HG02623 (cell line): ENCODE data around the gene PATE1.
"Not testable (repeated sequence)": the region's sequence is repeated elsewhere in the genome, so short reads cannot be mapped to it uniquely, and the experiment has no call there.

Experiments used
- ATAC-seq: cut with Tn5 transposase; IDR thresholded peaks from one replicate; pipeline ENCODE4 v1.9.1; 2021; ENCODE audit warnings: moderate library complexity; ENCODE audit not compliant: unreplicated experiment

Gene PATE1

DNA sequence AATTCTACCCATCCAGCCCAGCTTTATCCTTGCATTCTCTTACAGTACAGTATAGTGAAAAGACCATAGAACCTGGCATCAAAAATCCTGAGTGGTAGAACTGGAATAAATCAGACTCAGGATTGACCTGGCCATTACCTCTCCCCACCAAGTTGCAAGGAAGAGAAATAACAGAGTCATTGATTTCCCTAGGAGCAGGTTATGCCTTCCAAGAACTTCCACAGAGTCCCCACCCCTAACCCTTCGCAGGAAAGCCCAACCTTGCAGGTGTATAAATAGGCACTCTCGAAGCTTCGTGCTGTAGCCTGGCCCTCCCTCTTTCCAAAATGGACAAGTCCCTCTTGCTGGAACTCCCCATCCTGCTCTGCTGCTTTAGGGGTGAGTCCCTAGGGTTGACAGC is at the start of gene PATE1:
TSS of gene PATE1 (plus strand) at position 301 of the 400 bp plus-strand sequence. CDS start at position 327, 26 bp downstream.
- no peak for ATAC-seq

- ATAC-seq: no peak
These were observed 45.0 kb upstream of the PATE1 start for GRCh38 chr11:125701018-125701610.

DNA sequence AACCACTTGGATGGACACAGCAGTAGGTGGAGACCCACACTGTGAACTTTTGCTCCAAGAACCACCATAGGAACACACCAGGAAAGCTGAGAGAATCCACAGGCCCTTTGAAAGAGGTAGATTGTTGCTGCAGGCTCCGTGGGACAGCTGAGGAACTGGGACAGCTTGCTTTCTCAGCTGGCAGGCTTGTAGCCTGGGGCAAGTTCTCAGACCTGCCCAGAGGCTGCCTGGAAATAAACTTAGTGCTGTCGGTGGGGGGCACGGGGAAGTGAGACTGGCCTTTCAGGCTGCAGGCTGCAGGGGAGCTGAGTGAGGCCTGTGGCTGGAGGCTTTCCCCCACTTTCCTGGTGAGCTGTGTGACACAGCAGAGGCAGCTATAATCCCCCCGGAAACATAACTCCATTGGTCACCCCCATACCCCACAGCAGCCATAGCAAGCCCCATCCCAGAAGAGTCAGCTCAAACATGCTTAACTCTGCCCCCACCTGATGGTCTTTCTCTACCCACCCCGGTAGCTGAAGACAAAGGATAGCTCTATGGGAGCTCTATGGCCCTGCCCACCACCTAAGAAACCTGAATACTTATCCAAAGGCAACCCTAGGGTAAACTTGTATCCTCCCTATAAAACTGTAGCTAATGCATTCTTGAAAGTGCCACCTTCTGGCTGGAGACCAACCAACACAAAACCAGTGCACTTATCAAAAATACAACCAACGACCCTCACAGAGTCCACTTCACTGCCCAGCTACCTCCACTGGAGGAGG is 44.0 kb upstream of the PATE1 start:
- ATAC-seq: no peak

DNA sequence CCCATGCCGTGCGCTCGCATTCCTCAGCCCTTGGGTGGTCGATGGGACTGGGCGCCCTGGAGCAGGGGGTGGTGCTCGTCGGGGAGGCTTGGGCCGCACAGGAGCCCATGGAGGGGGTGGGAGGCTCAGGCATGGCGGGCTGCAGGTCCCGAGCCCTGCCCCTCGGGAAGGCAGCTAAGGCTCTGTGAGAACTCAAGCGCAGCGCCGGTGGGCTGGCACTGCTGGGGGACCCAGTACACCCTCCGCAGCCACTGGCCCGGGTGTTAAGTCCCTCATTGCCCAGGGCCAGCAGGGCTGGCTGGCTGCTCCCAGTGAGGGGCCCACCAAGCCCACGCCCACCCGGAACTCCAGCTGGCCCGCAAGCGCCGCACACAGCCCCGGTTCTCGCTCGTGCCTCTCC is 41.4 kb upstream of the PATE1 start:
- ATAC-seq: not testable (repeated sequence)

GRCh38 chr11:125720781-125721180 is 25.3 kb upstream of the PATE1 start:
- no peak for ATAC-seq

GRCh38 chr11:125724125-125724524 is 22.0 kb upstream of the PATE1 start:
- no peak for ATAC-seq

GRCh38 chr11:125728969-125729368 is 17.1 kb upstream of the PATE1 start:
- no peak for ATAC-seq

- no peak for ATAC-seq
These were observed 5.5 kb upstream of the PATE1 start for GRCh38 chr11:125740617-125741016.

- ATAC-seq: no peak
These were observed 2.4 kb upstream of the PATE1 start for GRCh38 chr11:125743681-125744080.

- no peak for ATAC-seq
These were observed 4.5 kb downstream of the PATE1 start for GRCh38 chr11:125750629-125751028.

- no peak for ATAC-seq
These were observed 10.0 kb downstream of the PATE1 start for GRCh38 chr11:125756050-125756449.

- ATAC-seq: no peak
These were observed 16.4 kb downstream of the PATE1 start for GRCh38 chr11:125762445-125762844.

DNA sequence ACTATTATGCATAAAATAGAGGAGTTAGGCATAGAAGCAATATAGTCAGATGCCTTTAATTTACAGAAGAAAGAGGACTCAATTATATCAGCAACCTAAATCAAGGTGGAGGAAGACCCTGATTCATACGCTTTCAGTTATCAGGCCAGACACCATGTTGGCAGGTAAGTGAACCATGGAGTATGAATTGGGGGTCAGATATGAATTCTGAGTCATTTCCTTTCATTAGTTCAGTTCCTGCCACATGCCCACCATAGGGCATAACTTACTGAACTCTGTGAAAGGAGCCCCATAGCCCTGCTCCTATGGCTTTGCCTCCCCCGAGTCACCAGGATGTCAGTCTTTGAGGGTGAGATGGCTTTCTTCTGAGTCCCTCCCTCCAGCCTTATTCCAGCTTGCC is 17.4 kb downstream of the PATE1 start:
- no peak for ATAC-seq

DNA sequence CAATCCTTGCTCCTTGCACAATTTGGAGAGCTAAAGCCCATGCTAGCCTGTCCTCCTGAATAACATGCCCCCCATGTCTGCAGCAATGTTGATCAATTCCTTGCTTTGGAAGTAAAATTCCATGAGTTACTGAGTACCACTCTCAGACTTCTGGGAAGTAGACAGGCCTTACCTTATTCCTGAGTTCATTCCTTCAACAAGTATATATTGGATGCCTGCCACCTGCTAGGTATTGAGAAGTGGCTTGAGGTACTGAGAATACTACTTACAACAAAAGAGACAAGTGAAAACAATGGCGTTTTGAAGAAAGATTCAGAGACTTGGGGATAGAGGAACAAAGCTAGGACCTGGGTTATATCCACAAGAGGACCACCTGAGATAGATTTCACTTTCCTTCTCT is 20.2 kb downstream of the PATE1 start:
- ATAC-seq: no peak

DNA sequence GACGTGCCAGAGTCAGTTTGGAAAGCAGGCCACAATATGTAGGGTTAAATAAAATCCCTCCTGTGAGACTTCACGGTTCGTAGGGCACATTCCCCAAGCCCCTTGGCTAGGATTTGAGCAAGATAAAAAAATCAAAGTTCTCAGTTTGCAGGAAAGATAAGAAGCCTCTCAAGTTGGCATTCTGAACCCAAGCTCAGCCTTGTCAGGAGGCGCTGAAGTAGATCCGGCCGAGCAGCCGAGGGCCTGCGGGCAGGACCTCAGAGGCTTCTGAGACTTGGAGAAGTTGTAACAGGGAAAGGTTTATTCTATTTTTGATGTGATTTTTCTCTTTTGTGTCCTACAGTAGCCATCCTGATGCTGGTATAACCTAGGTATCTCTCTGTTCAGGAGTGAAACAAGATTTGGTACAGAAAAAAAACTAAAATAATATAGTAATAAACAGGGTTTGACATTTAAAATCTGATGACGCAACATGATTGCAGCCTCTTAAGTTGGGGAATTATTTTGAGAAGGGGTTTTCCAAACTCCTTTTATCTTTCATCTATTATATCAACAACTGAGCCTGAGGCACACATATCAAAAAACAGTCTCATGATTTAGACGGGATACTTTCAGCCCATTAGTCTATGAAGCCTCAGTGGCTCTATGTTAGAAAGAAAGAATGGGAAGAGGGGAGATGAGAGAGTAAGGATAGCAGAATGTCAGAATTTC is 22.4 kb downstream of the PATE1 start:
- no peak for ATAC-seq

DNA sequence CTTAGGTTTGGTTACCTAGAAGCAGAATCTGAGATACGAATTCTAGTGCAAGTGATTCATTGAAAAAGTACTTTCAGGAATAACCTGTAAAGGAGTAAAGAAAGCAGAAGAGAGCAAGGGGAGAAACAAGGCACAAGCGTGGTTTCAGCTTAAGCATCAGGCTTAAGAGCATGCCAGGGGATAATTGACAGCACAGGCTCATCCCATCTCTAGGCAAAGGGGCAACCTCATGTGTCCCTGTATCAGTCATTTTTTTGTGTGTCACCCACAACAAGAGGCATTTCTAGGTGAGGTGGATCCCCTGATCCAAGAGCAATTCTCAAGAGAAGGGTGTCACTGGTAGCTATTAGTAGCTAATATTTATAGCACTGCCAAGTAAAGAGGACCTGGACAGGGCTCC is 24.5 kb downstream of the PATE1 start:
- ATAC-seq: no peak

DNA sequence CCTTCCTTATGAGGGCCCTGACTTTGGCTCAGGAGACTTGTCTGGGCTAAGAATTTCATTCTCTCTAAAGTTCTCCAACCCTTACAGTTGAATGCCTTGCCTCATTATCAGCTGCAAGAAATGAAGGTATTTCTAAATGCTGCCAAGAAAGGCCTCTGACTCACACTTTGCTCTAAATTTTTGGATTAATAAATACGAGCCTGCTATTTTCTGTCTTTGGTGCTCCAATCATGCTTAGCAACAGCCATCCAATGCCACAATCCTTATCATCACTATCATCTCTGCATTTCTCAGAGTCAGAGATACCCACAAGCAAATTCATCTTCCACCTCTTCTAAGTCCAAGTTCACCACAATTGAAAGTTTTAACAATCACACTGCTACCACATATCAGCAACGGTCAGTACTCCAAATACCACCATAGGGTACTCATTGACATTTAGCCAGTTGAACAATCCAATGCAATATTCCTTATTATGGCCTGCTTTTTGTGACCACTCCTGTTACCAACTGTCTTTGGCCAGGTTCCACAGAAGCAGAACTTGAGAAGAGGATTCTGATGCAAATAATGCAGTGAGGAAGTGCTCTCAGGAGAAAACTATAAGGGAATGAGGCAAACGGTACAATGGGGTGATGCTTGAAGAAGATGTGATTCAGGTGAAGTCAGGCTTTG is 26.9 kb downstream of the PATE1 start:
- ATAC-seq: no peak

DNA sequence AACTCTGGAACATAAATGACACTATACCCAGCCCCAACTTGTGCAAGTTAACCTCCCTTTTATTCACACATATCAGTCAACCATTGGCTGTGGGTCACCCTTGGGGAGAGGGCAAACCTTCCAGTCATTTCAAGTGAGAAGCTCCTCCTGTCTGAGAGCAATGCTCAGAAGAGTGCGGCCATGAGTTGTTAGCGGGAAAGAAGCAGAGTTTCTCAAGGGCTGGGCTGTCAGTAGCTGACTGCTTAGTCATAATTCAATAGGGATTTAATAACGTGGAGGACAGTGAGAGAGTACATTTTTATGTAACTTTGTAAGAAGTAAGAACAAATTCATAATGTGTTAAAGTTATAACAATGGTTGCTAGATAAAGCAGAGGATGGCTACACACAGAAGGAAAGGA is 27.4 kb downstream of the PATE1 start:
- ATAC-seq: no peak

DNA sequence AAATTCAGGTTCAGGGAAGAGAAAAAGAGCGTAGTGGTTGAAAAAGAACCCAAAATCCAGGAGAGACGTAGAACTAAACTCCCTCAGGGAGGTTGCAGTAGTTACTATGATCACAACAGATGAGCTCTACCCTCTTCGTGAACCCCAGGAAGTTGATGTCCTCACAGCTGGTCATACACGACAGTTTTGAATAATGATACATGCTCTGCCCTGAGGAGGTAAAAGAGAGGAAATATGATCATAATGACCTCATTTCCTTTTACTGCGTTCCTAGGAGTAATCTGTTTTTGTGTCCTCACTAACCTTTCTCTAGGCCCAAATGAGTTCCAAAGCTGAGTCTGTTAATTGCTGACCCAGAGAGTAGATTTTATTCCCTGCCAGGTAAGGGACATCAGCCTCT is 31.2 kb downstream of the PATE1 start:
- no peak for ATAC-seq

DNA sequence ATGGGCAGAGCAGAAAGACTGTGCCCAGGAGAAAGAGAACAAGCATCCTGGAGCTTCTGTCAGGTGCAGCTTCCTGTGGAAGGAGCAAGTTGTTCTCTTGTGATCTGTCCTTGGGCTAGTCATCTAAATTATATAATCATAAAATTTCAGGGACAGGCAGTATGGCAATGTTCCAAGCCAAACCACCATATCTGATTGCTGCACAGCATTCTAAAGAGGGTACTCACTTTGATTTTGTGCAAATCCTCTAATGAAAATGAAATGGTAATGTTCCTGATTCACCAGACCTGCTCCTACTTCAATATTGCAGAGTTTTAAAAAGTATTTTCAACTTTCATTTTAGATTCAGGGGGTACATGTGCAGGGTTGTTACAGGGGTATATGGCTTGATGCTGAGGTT is 32.6 kb downstream of the PATE1 start, which contains the start of gene PATE2:
TSS of gene PATE2 (minus strand) at position 101 of the 400 bp plus-strand sequence. CDS start at position 46, 55 bp downstream.
- ATAC-seq: no peak

DNA sequence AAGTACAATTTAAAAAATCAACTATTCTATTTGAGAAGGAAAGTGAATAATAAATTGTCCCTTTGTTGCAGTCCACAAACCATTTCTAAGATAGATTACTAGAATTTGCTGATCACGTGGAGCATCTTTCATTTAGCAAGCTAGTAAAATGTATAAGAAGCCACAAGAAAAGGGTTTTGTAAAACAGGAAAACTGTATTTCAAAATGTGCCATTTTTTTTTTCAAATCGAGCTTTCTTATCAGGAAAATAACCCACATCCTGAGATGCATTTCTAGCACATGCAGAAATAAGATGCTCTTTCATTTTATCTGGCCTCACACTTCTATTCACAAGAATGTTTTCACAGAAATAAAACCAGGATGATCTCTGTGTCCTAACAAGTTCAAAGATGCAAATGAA is 38.6 kb downstream of the PATE1 start:
- no peak for ATAC-seq
